GM12878 (cell line): ENCODE data around the gene BBS4. TPM values are rescaled to one million over a fixed set of nuclear protein-coding genes. Genes with fewer than 3 reads are reported as not detected.
A peak's percentile ranks its signal among the peaks of the same experiment; 100 is the strongest.

Experiments
- ASH2L ChIP-seq: fragments of 300-600, 200-600 bp; sonication (generic); IDR thresholded peaks from 2 replicates; pipeline ENCODE4 v1.6.1; 2017; ENCODE audit warnings: low read depth, mild to moderate bottlenecking, borderline replicate concordance
- BRCA1 ChIP-seq: IDR thresholded peaks from 2 replicates; pipeline ENCODE4 v1.6.1; 2011; ENCODE audit warnings: low read depth, low read length, improper control_type of control experiment
- CREM ChIP-seq: IDR thresholded peaks from 2 replicates; pipeline ENCODE4 v1.6.1; 2014; ENCODE audit warnings: antibody characterized with exemption, low read depth
- EED ChIP-seq: sonication (generic); IDR thresholded peaks from 2 replicates; pipeline ENCODE4 v1.6.1; 2016; ENCODE audit warnings: antibody characterized with exemption, low read depth
- FOXM1 ChIP-seq: IDR thresholded peaks from 2 replicates; pipeline ENCODE4 v1.6.1; 2012; ENCODE audit warnings: low read depth, mild to moderate bottlenecking, inconsistent platforms, low read length, moderate library complexity
- HCFC1 ChIP-seq: fragments of 150-350 bp; IDR thresholded peaks from 2 replicates; pipeline ENCODE4 v1.6.1; 2014; ENCODE audit warnings: low read length
- HDAC6 ChIP-seq: fragments of 200-600 bp; sonication (generic); IDR thresholded peaks from one replicate; pipeline ENCODE4 v1.8.0; 2017; ENCODE audit warnings: antibody characterized with exemption; ENCODE audit not compliant: unreplicated experiment
- NFYA ChIP-seq: IDR thresholded peaks from 2 replicates; pipeline ENCODE4 v1.6.1; 2011; ENCODE audit warnings: low read depth, mild to moderate bottlenecking, low read length, improper control_type of control experiment, borderline replicate concordance
- PAX8 ChIP-seq: fragments of 450-650 bp; IDR thresholded peaks from 2 replicates; pipeline ENCODE4 v1.6.1; 2017; ENCODE audit warnings: mild to moderate bottlenecking, moderate library complexity
- STAT1 ChIP-seq: fragments of 450-650 bp; conservative IDR thresholded peaks from 2 replicates; pipeline ENCODE4 v1.6.1; 2014; ENCODE audit warnings: antibody characterized with exemption, mild to moderate bottlenecking
- TCF7 ChIP-seq: IDR thresholded peaks from 2 replicates; pipeline ENCODE4 v1.6.1; 2014; ENCODE audit warnings: antibody characterized with exemption, borderline replicate concordance
- YBX1 ChIP-seq: fragments of 450-650 bp; IDR thresholded peaks from 2 replicates; pipeline ENCODE4 v1.6.1; 2016; ENCODE audit warnings: antibody characterized with exemption
- ZZZ3 ChIP-seq: IDR thresholded peaks from 2 replicates; pipeline ENCODE4 v1.6.1; 2011; ENCODE audit warnings: low read depth; ENCODE audit not compliant: control insufficient read depth, insufficient read length
- polyA plus RNA-seq, 11 experiments: library from polyadenylated mRNA; depleted of rRNA in 4 of 11; unstranded in 6 of 11; stranded (reverse) in 5 of 11; fragments of >200 nt; fragmentation: Nextera tagmentation in 4 of 11; fragmentation: Illumina TruSeq in 1 of 11; extraction: Ambion mirVana in 4 of 11; extraction: Trizol in 1 of 11; gene quantifications; 1 replicate in 1 of 11; 2 replicates in 10 of 11; pipeline versions ENCODE4 v1.2.1 to v1.2.3, GENCODE V29; 2011 to 2016; ENCODE audit warnings: inconsistent platforms in 2 of 11, missing spikeins in 2 of 11, low read depth in 1 of 11
- total RNA-seq, 4 experiments: library from RNA; depleted of rRNA in 3 of 4; stranded (reverse); fragments of >200 nt in 3 of 4; fragmentation: Illumina TruSeq in 1 of 4; extraction: Trizol in 1 of 4; gene quantifications; 2 replicates each; pipeline versions ENCODE4 v1.2.1 to v1.2.3, GENCODE V29; 2013 to 2021
- TF ChIP-seq, protein P1 (sequence below): fragments of 450-650 bp; IDR thresholded peaks from 2 replicates; pipeline ENCODE4 v1.6.1; 2017; ENCODE audit warnings: mild to moderate bottlenecking, low read depth, inconsistent platforms; ENCODE audit not compliant: poor library complexity, severe bottlenecking
- TF ChIP-seq, protein P2 (sequence below): IDR thresholded peaks from 2 replicates; pipeline ENCODE4 v1.6.1; 2012; ENCODE audit warnings: low read length, inconsistent platforms
- TF ChIP-seq, protein P3 (sequence below): fragments of 450-650 bp; IDR thresholded peaks from 2 replicates; pipeline ENCODE4 v1.6.1; 2016; ENCODE audit warnings: mild to moderate bottlenecking
- TF ChIP-seq, protein P4 (sequence below): IDR thresholded peaks from 2 replicates; pipeline ENCODE4 v1.6.1; 2011; ENCODE audit warnings: borderline replicate concordance, low read depth, mild to moderate bottlenecking, moderate library complexity, low read length; ENCODE audit not compliant: insufficient read depth, poor library complexity, severe bottlenecking
- TF ChIP-seq, protein P5 (sequence below): fragments of 450-650 bp; IDR thresholded peaks from 2 replicates; pipeline ENCODE4 v1.6.1; 2017; ENCODE audit warnings: mild to moderate bottlenecking
- TF ChIP-seq, protein P6 (sequence below): fragments of 450-650 bp; IDR thresholded peaks from 2 replicates; pipeline ENCODE4 v1.6.1; 2018; ENCODE audit warnings: mild to moderate bottlenecking, low read depth, moderate library complexity; ENCODE audit not compliant: partially characterized antibody

The BBS4 gene
- total and polyA plus RNA-seq, 10 of the 15 experiments (the other 5 are each of a cell fraction or from before 2014, with no cell fraction given): 7.2 to 22.1 (median 9.9) TPM

DNA sequence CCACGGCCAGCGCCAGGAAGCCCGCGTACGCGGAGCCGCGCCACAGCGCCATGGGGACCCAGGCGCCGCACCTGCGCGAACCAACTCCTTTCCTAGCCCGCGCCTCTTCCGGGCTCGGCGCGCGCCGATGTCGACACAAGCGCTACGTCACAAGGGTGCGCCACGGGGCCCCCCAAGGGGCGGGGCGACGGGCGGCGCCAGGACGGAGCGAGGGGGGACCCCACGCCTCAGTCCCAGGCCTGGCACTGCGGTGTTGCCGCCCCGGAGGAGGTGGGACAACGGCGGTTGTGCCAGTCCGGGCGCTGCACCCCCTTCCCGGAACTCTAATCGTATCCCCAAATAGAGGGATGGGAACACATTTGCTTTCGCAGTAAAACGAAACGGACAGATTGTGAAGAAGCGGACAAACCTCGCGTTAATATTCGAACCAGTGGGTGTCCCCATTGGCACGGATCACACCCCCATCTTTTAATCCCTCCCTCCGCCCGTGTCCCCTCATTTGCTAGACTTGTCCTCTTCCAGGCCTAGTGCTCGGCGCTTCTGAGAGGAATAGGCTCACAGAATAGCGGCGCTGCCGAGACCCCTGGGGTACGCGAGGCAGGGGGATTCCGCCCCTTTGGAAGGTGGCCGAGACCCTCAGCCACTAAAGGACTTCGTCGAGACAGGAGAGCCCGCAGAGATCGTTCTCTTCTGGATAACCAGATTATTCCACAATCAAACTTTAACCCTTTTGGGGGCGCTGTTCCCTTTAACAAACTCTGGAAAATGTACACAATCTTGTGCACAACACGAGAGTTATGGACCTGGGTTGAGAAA lies 97.8 kb downstream of the BBS4 start, which contains the start of gene ADPGK (continued):
- TF ChIP-seq, protein P1, sequence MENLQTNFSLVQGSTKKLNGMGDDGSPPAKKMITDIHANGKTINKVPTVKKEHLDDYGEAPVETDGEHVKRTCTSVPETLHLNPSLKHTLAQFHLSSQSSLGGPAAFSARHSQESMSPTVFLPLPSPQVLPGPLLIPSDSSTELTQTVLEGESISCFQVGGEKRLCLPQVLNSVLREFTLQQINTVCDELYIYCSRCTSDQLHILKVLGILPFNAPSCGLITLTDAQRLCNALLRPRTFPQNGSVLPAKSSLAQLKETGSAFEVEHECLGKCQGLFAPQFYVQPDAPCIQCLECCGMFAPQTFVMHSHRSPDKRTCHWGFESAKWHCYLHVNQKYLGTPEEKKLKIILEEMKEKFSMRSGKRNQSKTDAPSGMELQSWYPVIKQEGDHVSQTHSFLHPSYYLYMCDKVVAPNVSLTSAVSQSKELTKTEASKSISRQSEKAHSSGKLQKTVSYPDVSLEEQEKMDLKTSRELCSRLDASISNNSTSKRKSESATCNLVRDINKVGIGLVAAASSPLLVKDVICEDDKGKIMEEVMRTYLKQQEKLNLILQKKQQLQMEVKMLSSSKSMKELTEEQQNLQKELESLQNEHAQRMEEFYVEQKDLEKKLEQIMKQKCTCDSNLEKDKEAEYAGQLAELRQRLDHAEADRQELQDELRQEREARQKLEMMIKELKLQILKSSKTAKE: no peak
- no peak; the same call in 1 of the 2 replicates for TF ChIP-seq EED
- TF ChIP-seq, protein P2, sequence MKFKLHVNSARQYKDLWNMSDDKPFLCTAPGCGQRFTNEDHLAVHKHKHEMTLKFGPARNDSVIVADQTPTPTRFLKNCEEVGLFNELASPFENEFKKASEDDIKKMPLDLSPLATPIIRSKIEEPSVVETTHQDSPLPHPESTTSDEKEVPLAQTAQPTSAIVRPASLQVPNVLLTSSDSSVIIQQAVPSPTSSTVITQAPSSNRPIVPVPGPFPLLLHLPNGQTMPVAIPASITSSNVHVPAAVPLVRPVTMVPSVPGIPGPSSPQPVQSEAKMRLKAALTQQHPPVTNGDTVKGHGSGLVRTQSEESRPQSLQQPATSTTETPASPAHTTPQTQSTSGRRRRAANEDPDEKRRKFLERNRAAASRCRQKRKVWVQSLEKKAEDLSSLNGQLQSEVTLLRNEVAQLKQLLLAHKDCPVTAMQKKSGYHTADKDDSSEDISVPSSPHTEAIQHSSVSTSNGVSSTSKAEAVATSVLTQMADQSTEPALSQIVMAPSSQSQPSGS: no peak
- no peak for TF ChIP-seq ASH2L
- TF ChIP-seq, protein P3, sequence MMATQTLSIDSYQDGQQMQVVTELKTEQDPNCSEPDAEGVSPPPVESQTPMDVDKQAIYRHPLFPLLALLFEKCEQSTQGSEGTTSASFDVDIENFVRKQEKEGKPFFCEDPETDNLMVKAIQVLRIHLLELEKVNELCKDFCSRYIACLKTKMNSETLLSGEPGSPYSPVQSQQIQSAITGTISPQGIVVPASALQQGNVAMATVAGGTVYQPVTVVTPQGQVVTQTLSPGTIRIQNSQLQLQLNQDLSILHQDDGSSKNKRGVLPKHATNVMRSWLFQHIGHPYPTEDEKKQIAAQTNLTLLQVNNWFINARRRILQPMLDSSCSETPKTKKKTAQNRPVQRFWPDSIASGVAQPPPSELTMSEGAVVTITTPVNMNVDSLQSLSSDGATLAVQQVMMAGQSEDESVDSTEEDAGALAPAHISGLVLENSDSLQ: no peak
- no peak for TF ChIP-seq NFYA
- no peak for TF ChIP-seq FOXM1
- no peak for TF ChIP-seq ZZZ3
- TF ChIP-seq, protein P4, sequence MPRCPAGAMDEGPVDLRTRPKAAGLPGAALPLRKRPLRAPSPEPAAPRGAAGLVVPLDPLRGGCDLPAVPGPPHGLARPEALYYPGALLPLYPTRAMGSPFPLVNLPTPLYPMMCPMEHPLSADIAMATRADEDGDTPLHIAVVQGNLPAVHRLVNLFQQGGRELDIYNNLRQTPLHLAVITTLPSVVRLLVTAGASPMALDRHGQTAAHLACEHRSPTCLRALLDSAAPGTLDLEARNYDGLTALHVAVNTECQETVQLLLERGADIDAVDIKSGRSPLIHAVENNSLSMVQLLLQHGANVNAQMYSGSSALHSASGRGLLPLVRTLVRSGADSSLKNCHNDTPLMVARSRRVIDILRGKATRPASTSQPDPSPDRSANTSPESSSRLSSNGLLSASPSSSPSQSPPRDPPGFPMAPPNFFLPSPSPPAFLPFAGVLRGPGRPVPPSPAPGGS: no peak
- TF ChIP-seq, protein P5, sequence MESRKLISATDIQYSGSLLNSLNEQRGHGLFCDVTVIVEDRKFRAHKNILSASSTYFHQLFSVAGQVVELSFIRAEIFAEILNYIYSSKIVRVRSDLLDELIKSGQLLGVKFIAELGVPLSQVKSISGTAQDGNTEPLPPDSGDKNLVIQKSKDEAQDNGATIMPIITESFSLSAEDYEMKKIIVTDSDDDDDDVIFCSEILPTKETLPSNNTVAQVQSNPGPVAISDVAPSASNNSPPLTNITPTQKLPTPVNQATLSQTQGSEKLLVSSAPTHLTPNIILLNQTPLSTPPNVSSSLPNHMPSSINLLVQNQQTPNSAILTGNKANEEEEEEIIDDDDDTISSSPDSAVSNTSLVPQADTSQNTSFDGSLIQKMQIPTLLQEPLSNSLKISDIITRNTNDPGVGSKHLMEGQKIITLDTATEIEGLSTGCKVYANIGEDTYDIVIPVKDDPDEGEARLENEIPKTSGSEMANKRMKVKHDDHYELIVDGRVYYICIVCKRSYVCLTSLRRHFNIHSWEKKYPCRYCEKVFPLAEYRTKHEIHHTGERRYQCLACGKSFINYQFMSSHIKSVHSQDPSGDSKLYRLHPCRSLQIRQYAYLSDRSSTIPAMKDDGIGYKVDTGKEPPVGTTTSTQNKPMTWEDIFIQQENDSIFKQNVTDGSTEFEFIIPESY: no peak
- TF ChIP-seq YBX1: no peak
- peak; percentile 43 for TF ChIP-seq BRCA1
- TF ChIP-seq HDAC6: no peak
- TF ChIP-seq, protein P6, sequence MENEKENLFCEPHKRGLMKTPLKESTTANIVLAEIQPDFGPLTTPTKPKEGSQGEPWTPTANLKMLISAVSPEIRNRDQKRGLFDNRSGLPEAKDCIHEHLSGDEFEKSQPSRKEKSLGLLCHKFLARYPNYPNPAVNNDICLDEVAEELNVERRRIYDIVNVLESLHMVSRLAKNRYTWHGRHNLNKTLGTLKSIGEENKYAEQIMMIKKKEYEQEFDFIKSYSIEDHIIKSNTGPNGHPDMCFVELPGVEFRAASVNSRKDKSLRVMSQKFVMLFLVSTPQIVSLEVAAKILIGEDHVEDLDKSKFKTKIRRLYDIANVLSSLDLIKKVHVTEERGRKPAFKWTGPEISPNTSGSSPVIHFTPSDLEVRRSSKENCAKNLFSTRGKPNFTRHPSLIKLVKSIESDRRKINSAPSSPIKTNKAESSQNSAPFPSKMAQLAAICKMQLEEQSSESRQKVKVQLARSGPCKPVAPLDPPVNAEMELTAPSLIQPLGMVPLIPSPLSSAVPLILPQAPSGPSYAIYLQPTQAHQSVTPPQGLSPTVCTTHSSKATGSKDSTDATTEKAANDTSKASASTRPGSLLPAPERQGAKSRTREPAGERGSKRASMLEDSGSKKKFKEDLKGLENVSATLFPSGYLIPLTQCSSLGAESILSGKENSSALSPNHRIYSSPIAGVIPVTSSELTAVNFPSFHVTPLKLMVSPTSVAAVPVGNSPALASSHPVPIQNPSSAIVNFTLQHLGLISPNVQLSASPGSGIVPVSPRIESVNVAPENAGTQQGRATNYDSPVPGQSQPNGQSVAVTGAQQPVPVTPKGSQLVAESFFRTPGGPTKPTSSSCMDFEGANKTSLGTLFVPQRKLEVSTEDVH: no peak
- peak; percentile 89 for TF ChIP-seq HCFC1
- TF ChIP-seq CREM: peak; percentile 100
- TF ChIP-seq PAX8: no peak
- no peak; the same call in 1 of the 2 replicates for TF ChIP-seq STAT1
- no peak for TF ChIP-seq TCF7
